ENCODE results near the gene UBE2S.

UBE2S gene

DNA sequence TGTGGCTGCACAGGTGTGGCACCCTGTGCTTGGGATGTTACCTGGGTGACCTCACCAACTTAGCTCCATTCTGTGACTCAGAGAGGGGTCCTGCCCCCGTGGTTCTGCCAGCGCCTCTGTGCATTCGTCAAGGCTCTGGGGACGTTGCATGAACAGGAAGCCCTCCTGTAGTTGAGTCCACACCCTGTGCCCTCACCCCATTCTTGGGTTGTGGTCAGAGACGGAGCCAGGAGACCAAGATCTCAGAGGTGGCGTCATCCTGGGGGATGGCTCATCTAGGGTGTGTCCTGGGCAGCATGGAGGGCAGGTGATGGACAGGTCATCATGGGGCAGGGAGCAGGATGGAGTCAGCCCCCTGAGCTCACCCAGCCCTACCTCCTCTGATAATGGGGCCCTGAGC lies 55.5 kb downstream of the UBE2S start:
- H3K4me1 ChIP-seq (ENCODE audit: control insufficient read depth, insufficient read depth, low read length) = peaks cover 16% of the 10 kb centered on the region
- H3K27me3 ChIP-seq (ENCODE audit: control insufficient read depth, insufficient read depth, low read length) = peaks cover 31% of the 10 kb centered on the region
- no peak overlapping the region for H3K4me3 ChIP-seq (ENCODE audit: low read depth, low read length)
- H3K9ac ChIP-seq (ENCODE audit: low read depth, low read length) = no peak overlapping the region
- no peaks in the 10 kb centered on the region for H3K9me3 ChIP-seq (ENCODE audit: control insufficient read depth, insufficient read depth, low read length)
- peaks cover 16% of the 10 kb centered on the region for H3K36me3 ChIP-seq (ENCODE audit: control insufficient read depth, insufficient read depth, low read length)

- Histone ChIP-seq H3K9me3 (ENCODE audit: control insufficient read depth, insufficient read depth, low read length) (no peaks in the 10 kb centered on the region), H3K27me3 (ENCODE audit: control insufficient read depth, insufficient read depth, low read length) (peaks cover 24% of the 10 kb centered on the region), H3K4me1 (ENCODE audit: control insufficient read depth, insufficient read depth, low read length) (peaks cover 16% of the 10 kb centered on the region), H3K36me3 (ENCODE audit: control insufficient read depth, insufficient read depth, low read length) (peaks cover 23% of the 10 kb centered on the region), H3K4me3 (ENCODE audit: low read depth, low read length) (no peak overlapping the region), H3K9ac (ENCODE audit: low read depth, low read length) (no peak overlapping the region)
These were observed 56.8 kb downstream of the UBE2S start for GRCh38 chr19:55350620-55351315.
